ENCODE measurements around the gene CHSY3.

- TF ChIP-seq CTCF (IDR thresholded peaks at IDR 0.05) (no peak), POLR2A (IDR thresholded peaks at IDR 0.05) (no peak)
Measured at GRCh38 chr5:130035388-130035787, 131.1 kb downstream of the CHSY3 start.
